ENCODE results near the gene PTPRS. TPM values are rescaled to one million over a fixed set of nuclear protein-coding genes. Genes with fewer than 3 reads are reported as not detected.

PTPRS gene
- total and polyA plus RNA-seq, 4 donors = 10.9 to 96.7 (median 46.4) TPM

DNA sequence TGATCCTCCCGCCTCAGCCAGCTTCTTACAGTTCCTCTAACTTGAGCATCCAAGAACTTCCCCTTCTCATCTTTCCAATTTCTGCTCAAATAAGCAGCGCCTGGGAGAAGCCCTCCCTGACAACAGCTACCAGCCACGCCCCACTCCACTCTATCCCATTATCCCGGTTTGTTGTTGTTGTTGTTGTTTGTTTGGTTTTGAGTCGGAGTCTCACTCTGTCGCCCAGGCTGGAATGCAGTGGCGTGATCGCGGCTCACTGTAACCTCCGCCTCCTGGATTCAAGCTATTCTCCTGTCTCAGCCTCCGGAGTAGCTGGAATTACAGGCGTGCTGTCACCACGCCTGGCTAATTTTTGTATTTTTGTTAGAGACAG, 822 bp upstream of the PTPRS start:
- ATAC-seq (ENCODE audit: insufficient read depth, low FRiP score) (no peak), DNase-seq (no peak)
- H3K36me3 ChIP-seq (ENCODE audit: control insufficient read depth in 4 of 4, insufficient read depth in 4 of 4, low read length in 4 of 4) = no peaks in the 10 kb centered on the region
- TF ChIP-seq, protein P1, sequence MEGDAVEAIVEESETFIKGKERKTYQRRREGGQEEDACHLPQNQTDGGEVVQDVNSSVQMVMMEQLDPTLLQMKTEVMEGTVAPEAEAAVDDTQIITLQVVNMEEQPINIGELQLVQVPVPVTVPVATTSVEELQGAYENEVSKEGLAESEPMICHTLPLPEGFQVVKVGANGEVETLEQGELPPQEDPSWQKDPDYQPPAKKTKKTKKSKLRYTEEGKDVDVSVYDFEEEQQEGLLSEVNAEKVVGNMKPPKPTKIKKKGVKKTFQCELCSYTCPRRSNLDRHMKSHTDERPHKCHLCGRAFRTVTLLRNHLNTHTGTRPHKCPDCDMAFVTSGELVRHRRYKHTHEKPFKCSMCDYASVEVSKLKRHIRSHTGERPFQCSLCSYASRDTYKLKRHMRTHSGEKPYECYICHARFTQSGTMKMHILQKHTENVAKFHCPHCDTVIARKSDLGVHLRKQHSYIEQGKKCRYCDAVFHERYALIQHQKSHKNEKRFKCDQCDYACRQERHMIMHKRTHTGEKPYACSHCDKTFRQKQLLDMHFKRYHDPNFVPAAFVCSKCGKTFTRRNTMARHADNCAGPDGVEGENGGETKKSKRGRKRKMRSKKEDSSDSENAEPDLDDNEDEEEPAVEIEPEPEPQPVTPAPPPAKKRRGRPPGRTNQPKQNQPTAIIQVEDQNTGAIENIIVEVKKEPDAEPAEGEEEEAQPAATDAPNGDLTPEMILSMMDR (IDR thresholded peaks at IDR 0.05; ENCODE audit: control extremely low read depth, extremely low read depth) = no peak
- WGBS, 2 donors = 82 to 83% methylated on average over 13 of the region's 13 CpGs
- H3K4me3 ChIP-seq = no peak overlapping the region
- no peak overlapping the region for H3K9ac ChIP-seq (ENCODE audit: insufficient read depth in 1 of 2, low read length in 2 of 2)
- peaks cover 2 to 9% (median 4%) of the 10 kb centered on the region in 5 donors for H3K4me1 ChIP-seq (ENCODE audit: control insufficient read depth in 5 of 5, insufficient read depth in 5 of 5, low read length in 5 of 5)
- H3K27me3 ChIP-seq (ENCODE audit: control insufficient read depth in 3 of 3, insufficient read depth in 3 of 3, low read length in 2 of 3) = peaks cover 12 to 32% (median 16%) of the 10 kb centered on the region in 3 donors
- no peak overlapping the region for H3K27ac ChIP-seq (ENCODE audit: low read depth in 1 of 2, low read length in 1 of 2)
- H3K9me3 ChIP-seq (ENCODE audit: control insufficient read depth in 4 of 4, insufficient read depth in 3 of 4, low read length in 3 of 4) = peaks cover 0 to 3% (median 0%) of the 10 kb centered on the region in 4 donors

DNA sequence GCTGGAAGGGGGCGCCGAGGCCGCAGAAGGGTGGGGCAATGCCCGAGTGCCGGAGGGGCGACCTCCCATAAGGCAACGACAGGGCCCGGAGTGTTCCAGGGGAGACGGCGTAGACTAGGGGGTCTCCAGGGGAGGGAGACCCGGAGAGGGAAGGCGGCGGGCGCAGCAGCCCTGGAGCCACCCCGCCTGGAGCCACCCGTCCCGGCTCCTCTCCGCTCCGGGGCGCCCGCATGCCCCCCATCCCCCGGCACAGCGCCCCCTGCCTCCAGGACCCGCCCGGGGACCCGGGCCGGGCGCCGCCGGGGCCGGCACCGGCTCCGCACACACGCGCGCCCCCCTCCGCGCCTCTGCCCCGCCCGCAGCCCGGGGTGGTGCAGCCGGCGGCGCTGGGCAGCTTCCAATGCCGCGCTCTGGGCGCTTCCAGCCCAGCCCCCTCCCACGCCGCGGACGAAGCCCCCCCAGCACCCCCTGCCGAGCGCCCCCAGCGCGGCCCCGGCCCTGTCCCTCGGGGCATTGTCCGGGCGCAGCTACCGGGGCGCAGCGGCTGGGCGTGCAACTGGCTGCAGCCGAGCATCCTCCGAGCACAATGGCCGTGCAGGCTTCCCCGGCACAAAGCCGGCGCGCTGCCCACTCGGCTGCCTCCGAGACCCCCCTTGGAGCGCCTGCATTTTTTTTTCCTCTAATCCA, 519 bp downstream of the PTPRS start:
- Histone ChIP-seq H3K4me1 (ENCODE audit: control insufficient read depth in 5 of 5, insufficient read depth in 5 of 5, low read length in 5 of 5) (peaks cover 2 to 9% (median 4%) of the 10 kb centered on the region in 5 donors), H3K36me3 (ENCODE audit: control insufficient read depth in 4 of 4, insufficient read depth in 4 of 4, low read length in 4 of 4) (no peaks in the 10 kb centered on the region), H3K27ac (ENCODE audit: low read depth in 1 of 2, low read length in 1 of 2) (no peak overlapping the region), H3K27me3 (ENCODE audit: control insufficient read depth in 3 of 3, insufficient read depth in 3 of 3, low read length in 2 of 3) (peaks cover 13 to 40% (median 16%) of the 10 kb centered on the region in 3 donors), H3K4me3 (peak overlapping the region; percentile 28), H3K9me3 (ENCODE audit: control insufficient read depth in 4 of 4, insufficient read depth in 3 of 4, low read length in 3 of 4) (peaks cover 0 to 3% (median 0%) of the 10 kb centered on the region in 4 donors), H3K9ac (ENCODE audit: insufficient read depth in 1 of 2, low read length in 2 of 2) (no peak overlapping the region)
- TF ChIP-seq, protein P1 (IDR thresholded peaks at IDR 0.05; ENCODE audit: control extremely low read depth, extremely low read depth) = no peak
- ATAC-seq (ENCODE audit: insufficient read depth, low FRiP score) (no peak), DNase-seq (peak; percentile 32 to 58 (median 35))
- 1 to 2% methylated on average over 29 to 73 of the region's 73 CpGs for WGBS, 2 donors

DNA sequence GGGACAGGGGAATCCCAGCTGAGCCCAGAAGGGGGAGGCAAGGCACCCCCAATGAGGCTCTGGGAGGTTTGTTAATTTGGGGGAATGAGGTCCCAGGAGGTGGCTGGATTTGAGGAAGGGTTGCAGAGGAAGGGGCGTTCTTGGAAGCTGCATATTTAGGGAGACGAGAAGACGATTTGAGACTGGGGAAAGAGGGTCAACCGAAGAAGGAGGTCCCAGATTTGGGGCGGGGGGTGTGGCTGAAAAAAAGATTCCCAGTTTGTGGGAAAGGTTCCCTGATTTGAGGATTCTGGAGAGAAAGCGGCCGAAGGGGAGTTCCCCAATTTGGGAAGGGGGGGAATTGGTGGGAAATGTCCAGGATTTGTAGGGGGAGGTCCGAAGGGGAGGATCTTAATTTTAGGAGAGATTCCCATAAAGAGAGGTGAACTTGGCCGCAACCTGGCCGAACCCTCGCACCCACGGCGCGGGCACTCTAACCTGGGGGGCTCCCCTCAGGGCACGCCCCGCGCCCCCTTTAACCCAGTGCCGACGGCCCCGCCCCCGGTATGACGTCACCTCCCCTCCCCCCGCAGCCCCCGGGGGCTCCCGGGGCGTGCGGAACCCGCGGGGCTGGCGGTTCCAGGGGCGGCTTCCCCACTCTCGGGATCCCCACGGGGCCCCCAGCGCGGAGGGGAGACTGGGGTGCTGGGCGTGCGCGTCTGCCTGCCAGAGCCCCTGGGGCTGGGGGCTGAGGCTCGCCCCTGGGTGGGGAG, 1.2 kb downstream of the PTPRS start:
- Histone ChIP-seq H3K9me3 (ENCODE audit: control insufficient read depth in 4 of 4, insufficient read depth in 3 of 4, low read length in 3 of 4) (peaks cover 0 to 3% (median 0%) of the 10 kb centered on the region in 4 donors), H3K27me3 (ENCODE audit: control insufficient read depth in 3 of 3, insufficient read depth in 3 of 3, low read length in 2 of 3) (peaks cover 13 to 41% (median 18%) of the 10 kb centered on the region in 3 donors), H3K9ac (ENCODE audit: insufficient read depth in 1 of 2, low read length in 2 of 2) (no peak overlapping the region), H3K4me1 (ENCODE audit: control insufficient read depth in 5 of 5, insufficient read depth in 5 of 5, low read length in 5 of 5) (peaks cover 2 to 9% (median 4%) of the 10 kb centered on the region in 5 donors), H3K36me3 (ENCODE audit: control insufficient read depth in 4 of 4, insufficient read depth in 4 of 4, low read length in 4 of 4) (no peaks in the 10 kb centered on the region), H3K4me3 (no peak overlapping the region), H3K27ac (ENCODE audit: low read depth in 1 of 2, low read length in 1 of 2) (no peak overlapping the region)
- DNase-seq = peak in 1 of 3 donors; percentile 35
- ATAC-seq (ENCODE audit: insufficient read depth, low FRiP score) = no peak
- TF ChIP-seq, protein P1 (IDR thresholded peaks at IDR 0.05; ENCODE audit: control extremely low read depth, extremely low read depth) = no peak
- WGBS, 2 donors = 2% methylated on average over 35 to 39 of the region's 39 CpGs

All from lung (tissue), 12 donors.